Thyroid gland (tissue), 4 donors: Measurements from ENCODE around the gene WNT5A. TPM values are rescaled to one million over a fixed set of nuclear protein-coding genes. Genes with fewer than 3 reads are reported as not detected.
"Not testable (repeated sequence)": the region's sequence is repeated elsewhere in the genome, so short reads cannot be mapped to it uniquely, and the experiment has no call there.

Experiments used
- DNase-seq, 2 donors: peaks; one replicate each; pipeline ENCODE4 v3.0.0-alpha.2; 2019
- H3K27ac ChIP-seq, 3 donors: fragments of 200-600 bp; sonication (generic); 1 replicate in 2 of 3; 2 replicates in 1 of 3; pipeline ENCODE4 v1.5.1; 2016 to 2019; ENCODE audit warnings: mild to moderate bottlenecking in 1 of 3, moderate library complexity in 1 of 3
- H3K27me3 ChIP-seq: fragments of 200-600 bp; sonication (generic); one replicate; pipeline ENCODE4 v1.5.1; 2019
- H3K36me3 ChIP-seq, 2 donors: fragments of 200-600 bp; sonication (generic); one replicate each; pipeline ENCODE4 v1.5.1; 2016 to 2019
- H3K4me1 ChIP-seq, 2 donors: fragments of 200-600 bp; sonication (generic); one replicate each; pipeline ENCODE4 v1.5.1; 2017 to 2019
- H3K4me3 ChIP-seq, 3 donors: fragments of 200-600 bp; sonication (generic); replicated peaks in 1 of 3; 1 replicate in 2 of 3; 2 replicates in 1 of 3; pipeline ENCODE4 v1.5.1; 2016; ENCODE audit warnings: mild to moderate bottlenecking in 1 of 3
- H3K9me3 ChIP-seq: fragments of 200-600 bp; sonication (generic); one replicate; pipeline ENCODE4 v1.5.1; 2017
- CTCF ChIP-seq, 6 experiments: fragments of 200-600 bp in 3 of 6; fragments of 450-650 bp in 3 of 6; sonication (generic) in 3 of 6; IDR thresholded peaks; one replicate each; pipeline ENCODE4 v1.5.1; 2016 to 2019; ENCODE audit warnings: antibody characterized with exemption in 6 of 6, mild to moderate bottlenecking in 2 of 6, inconsistent platforms in 1 of 6, moderate library complexity in 1 of 6
- POLR2A ChIP-seq, 2 donors: fragments of 450-650 bp; IDR thresholded peaks; one replicate each; pipeline ENCODE4 v1.6.1; 2017; ENCODE audit warnings: antibody characterized with exemption in 2 of 2, mild to moderate bottlenecking in 2 of 2, moderate library complexity in 1 of 2
- WGBS, 2 donors: methylation state at CpG; one replicate each; pipeline ENCODE4 v1.1.5; 2017; 5-methylcytosine and 5-hydroxymethylcytosine counted together
- intact Hi-C: fragments of 100-400 bp; cut with DNase I; formaldehyde crosslinking; loops from one replicate; pipeline ENCODE4 v1.15.1; 2023
- total RNA-seq, 4 donors: library from RNA; depleted of rRNA; stranded (reverse); fragments of >200 nt; gene quantifications; one replicate each; pipeline ENCODE4 v1.2.3, GENCODE V29; 2016

The WNT5A gene
- total RNA-seq, 4 donors from 2014 or later = 4.2 to 15.6 (median 10.4) TPM

- whole genome bisulfite sequencing, 2 donors = 87 to 98% methylated on average over 1 of the region's 1 CpG
- Histone ChIP-seq H3K36me3 (no peaks in the 10 kb centered on the region), H3K27me3 (no peaks in the 10 kb centered on the region), H3K4me1 (no peaks in the 10 kb centered on the region), H3K4me3 (no peak overlapping the region), H3K9me3 (no peaks in the 10 kb centered on the region), H3K27ac (no peak overlapping the region)
- DNase-seq = no peak
- intact Hi-C loops = no loop called here
- TF ChIP-seq CTCF (IDR thresholded peaks at IDR 0.05) = no peak
- TF ChIP-seq POLR2A (IDR thresholded peaks at IDR 0.05) = no peak
These were observed 20.7 kb upstream of the WNT5A start for GRCh38 chr3:55507808-55508207.

- intact Hi-C loops = no loop called here
- TF ChIP-seq CTCF (IDR thresholded peaks at IDR 0.05) = no peak
- no peak for TF ChIP-seq POLR2A (IDR thresholded peaks at IDR 0.05)
- H3K4me3 ChIP-seq = no peak overlapping the region
- H3K4me1 ChIP-seq = no peaks in the 10 kb centered on the region
- H3K36me3 ChIP-seq = no peaks in the 10 kb centered on the region
- H3K27ac ChIP-seq = no peak overlapping the region
- no peaks in the 10 kb centered on the region for H3K27me3 ChIP-seq
- WGBS, 2 donors = 47 to 55% methylated on average over 4 of the region's 4 CpGs
- no peaks in the 10 kb centered on the region for H3K9me3 ChIP-seq
- DNase-seq = no peak
These were observed 18.7 kb upstream of the WNT5A start for GRCh38 chr3:55505776-55506175.

GRCh38 chr3:55505102-55505501 is 18.0 kb upstream of the WNT5A start:
- intact Hi-C loops, H3K27ac ChIP-seq, H3K4me1 ChIP-seq, H3K9me3 ChIP-seq, H3K4me3 ChIP-seq, H3K36me3 ChIP-seq, H3K27me3 ChIP-seq: not testable (repeated sequence)
- peak; percentile 29 to 37 for DNase-seq
- WGBS, 2 donors = 65 to 75% methylated on average over 6 of the region's 6 CpGs
- peak in 4 of 6 experiments; percentile 6 to 49 (median 44) for TF ChIP-seq CTCF (IDR thresholded peaks at IDR 0.05)

- no peaks in the 10 kb centered on the region for H3K4me1 ChIP-seq
- no peaks in the 10 kb centered on the region for H3K36me3 ChIP-seq
- no peak overlapping the region for H3K4me3 ChIP-seq
- H3K27me3 ChIP-seq = no peaks in the 10 kb centered on the region
- WGBS, 2 donors = 82 to 91% methylated on average over 3 of the region's 3 CpGs
- TF ChIP-seq POLR2A (IDR thresholded peaks at IDR 0.05) (no peak), CTCF (IDR thresholded peaks at IDR 0.05) (no peak)
- DNase-seq = no peak
- H3K27ac ChIP-seq = no peak overlapping the region
- intact Hi-C loops = no loop called here
- H3K9me3 ChIP-seq = no peaks in the 10 kb centered on the region
These were observed 14.8 kb upstream of the WNT5A start for GRCh38 chr3:55501905-55502304.

GRCh38 chr3:55500555-55501330 is 13.6 kb upstream of the WNT5A start:
- TF ChIP-seq POLR2A (IDR thresholded peaks at IDR 0.05) = no peak
- no peak for TF ChIP-seq CTCF (IDR thresholded peaks at IDR 0.05)
- intact Hi-C loops = no loop called here
- H3K9me3 ChIP-seq = no peaks in the 10 kb centered on the region
- 79 to 83% methylated on average over 5 of the region's 5 CpGs for WGBS, 2 donors
- H3K4me1 ChIP-seq = no peaks in the 10 kb centered on the region
- H3K27me3 ChIP-seq = no peaks in the 10 kb centered on the region
- no peak for DNase-seq
- H3K27ac ChIP-seq = no peak overlapping the region
- no peak overlapping the region for H3K4me3 ChIP-seq
- no peaks in the 10 kb centered on the region for H3K36me3 ChIP-seq
